ENCODE measurements around the gene GIMAP2.

The GIMAP2 gene

DNA sequence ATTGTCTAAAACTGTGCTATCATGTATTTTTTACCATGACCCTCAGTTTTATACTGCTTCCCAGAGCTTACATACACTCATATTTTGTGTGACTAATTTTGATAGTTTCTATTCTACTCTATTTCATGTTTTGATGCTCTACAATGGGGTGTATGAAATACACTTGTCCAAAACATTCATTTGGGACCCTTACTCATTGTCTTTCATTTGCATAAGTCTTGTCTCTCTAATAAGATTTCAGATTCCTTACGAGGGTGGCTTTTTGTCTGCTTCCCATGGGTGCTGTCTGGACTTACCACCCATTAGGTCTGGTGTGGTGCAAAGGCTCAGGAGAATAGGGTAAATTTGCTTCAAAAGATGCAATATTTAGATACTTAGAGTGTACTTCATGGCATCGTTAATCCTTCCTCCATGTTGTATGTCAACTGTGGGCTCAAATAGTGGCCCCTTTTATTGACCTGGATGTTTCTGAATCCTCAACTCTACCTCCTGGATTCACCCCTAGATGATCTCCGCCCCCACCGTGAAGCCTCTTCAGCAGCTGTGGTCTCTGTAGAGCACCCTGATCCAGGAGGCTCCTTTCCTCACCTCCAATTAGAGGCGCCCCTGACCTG lies 48.1 kb downstream of the GIMAP2 start:
- DNase-seq (ENCODE audit: low spot score): no peak

DNA sequence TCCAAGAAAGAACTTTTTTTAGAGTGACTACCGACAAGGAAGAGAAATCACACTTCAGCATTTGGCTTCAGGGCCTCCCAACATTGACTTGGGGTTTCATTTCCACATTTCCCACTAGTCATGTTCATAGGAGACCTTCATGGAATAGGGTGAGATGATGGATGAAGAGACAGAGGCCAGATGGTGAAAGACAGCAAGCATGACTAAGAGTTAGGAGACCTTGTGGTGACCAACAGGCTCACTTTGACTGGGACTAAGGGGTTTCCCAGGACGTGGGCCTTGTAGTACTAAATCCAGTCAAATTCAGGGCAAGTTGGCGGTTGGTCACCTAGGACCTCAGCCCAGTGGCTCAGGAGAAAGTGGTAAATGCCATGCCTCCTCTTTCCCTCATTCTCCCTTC lies 48.7 kb downstream of the GIMAP2 start:
- DNase-seq (ENCODE audit: low spot score): no peak

DNA sequence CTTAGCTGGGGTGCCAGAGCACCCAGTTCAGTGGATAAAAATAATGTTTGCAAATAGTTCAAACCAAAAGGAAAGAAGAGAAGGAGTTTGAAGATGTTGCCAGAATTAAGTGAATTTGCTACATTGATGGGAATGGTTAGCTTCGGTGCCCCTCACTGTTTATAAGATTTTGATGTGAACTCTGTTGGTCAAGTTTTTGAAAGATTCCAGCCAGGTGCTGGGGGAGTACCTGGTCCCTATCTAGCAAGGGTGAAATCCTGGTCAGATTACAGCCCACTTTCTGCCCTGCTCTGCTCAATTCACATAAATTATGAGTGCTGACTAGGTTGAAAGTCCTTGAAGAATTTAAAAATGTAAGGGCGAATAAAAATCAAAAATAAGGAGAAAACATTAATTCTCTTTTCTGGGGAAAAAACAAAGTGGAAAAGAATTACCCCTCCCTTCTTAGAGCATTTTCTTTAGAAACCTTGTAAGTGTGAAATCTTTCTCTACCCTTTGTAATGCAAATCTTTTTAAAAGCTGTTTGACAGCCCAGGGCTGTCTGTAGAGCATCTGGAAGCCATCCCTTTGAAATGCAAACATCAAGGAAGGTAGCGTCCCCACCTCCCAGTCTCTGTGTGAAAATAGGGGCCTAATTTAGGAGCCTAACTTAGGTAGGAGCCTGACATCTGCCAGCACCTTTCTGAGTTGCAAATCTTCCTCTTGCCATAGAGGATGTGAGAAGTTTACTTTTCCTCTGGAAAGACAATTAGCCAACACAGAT lies 50.3 kb downstream of the GIMAP2 start:
- no peak for DNase-seq (ENCODE audit: low spot score)

DNA sequence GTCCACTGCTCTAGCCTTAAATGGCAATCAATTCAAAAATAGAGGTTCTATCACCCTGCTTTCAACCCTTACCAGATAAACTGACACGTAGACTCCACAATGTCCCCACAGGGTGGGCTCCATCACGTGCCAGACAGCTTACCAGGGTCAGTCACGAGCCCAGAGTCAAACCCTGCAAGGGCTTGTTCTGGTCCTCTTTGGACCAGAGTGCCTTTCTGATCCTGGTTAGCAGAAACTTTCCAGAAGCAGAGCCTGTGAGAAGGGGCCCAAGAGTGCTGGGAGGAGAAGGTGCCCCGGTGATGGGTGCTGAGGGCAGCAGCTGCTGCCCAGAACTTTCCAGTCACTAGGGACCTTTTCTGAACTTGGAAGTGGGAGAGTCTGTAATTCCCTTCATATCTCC lies 51.4 kb downstream of the GIMAP2 start:
- no peak for DNase-seq (ENCODE audit: low spot score)

DNA sequence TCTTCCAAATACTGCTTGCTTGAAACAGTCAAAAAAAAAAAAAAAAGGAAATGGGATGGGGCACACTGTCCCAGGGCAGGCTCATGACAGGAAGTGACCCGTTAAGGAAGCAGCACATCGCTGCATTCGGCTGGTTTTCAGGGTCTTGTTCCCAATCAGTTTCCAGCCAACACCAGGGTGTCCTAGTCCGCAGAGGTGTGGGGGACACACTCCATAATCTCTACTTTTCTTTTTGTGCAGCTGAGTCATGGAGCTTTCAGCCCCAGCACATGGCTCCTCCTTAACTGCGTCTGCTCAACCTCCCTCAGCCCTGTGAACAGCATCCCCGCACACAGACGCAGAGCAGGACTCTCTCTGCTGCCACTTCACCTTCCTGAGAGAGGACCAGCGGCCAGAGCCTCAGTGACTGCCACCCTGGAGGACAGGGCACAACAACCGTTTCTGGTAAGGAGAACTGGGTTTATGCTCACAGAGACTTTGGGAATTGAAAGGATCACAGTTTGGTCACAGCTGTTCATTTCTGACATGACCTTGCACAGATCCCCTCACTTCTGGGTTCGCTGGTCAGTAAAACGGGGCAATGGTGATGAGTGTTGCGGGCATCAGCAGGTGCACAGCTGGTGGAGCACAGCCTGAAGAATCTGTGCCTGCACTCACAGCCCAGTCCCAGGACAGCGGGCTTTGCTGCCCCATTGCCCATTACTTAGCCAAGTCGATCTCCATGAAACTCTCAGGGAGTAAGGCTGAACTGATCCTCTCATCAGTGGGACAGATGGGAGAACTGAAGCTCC lies 52.0 kb downstream of the GIMAP2 start, which contains the start of gene GIMAP5:
GIMAP5 (plus strand) TSS at position 154 of the 791 bp plus-strand sequence. CDS start 3,467 bp downstream, outside the sequence.
- DNase-seq (ENCODE audit: low spot score): no peak

DNA sequence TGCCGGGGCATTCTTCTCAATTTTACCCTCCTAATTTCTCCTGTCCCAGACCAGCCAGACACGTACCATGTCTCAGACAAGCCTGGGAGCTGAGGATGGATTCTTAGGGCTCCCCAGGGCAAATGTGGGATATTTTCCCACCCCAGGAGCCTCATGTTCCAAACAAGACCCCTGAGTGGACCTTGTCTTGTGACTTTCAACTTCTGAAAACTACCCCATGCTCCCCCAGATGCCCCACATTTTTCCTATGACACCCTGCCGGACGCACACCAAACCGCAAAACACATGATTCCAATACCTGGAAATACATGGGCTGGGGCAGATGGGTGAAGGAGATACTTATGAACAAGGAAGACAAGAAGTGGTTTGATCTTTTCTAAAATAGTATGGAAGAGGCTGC lies 52.6 kb downstream of the GIMAP2 start:
- DNase-seq (ENCODE audit: low spot score): no peak

DNA sequence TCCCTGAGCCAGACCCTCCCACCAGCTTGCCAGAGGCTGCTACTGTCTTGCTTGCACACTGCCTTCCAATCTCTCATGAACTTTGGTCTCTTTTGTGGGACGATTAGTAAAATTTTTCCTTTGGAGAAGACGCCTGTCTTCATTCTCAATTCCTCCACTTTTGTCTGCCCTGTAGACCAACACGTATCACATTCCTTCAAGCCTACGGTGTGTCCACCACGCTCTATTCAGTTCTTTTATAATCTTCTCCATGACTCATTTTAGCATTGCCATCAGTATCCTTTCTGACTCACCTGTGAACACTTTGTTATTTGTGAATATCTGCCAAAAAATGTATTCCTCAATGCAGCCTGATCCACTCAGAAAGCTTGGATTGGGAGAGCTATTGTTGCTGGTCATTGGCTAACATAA lies 53.1 kb downstream of the GIMAP2 start:
- DNase-seq (ENCODE audit: low spot score): no peak

DNA sequence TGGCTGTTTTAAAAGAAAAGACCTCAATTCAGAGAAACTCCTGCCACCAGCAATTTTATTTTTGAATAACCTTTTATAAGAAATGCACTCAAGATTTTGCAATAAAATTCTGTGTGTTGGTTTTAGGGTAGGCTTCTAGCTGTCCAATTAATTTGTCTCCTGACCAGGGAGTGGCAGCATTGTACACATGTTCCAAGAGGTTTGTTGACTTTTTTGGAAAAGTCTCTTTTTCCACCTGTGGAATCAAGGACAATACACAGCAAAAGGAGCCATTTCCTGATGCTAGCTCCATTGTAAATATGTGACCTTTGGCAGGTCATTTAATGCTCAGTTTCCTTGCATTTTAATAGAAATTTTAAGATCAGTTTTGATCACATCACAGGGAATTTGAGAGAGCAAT lies 53.5 kb downstream of the GIMAP2 start:
- DNase-seq (ENCODE audit: low spot score): no peak

DNA sequence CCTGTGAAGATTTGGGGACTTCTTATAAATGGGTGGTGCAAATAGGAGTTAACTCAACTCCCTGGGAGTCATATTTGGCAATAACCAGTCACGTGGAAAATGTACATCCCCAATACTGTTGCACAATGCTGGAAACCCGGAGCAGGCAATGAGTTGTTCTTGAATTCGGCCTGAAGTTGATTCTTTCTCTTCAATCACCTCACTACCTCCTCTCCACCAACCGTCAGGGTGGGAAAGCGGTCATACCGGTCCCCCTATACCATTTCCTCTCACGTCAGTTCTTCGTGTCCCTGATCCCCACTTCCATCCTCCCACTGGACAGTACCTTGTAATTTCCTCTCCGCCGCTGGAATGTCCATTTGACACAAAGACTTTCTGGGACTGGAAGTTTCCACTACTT lies 54.5 kb downstream of the GIMAP2 start:
- DNase-seq (ENCODE audit: low spot score): no peak

DNA sequence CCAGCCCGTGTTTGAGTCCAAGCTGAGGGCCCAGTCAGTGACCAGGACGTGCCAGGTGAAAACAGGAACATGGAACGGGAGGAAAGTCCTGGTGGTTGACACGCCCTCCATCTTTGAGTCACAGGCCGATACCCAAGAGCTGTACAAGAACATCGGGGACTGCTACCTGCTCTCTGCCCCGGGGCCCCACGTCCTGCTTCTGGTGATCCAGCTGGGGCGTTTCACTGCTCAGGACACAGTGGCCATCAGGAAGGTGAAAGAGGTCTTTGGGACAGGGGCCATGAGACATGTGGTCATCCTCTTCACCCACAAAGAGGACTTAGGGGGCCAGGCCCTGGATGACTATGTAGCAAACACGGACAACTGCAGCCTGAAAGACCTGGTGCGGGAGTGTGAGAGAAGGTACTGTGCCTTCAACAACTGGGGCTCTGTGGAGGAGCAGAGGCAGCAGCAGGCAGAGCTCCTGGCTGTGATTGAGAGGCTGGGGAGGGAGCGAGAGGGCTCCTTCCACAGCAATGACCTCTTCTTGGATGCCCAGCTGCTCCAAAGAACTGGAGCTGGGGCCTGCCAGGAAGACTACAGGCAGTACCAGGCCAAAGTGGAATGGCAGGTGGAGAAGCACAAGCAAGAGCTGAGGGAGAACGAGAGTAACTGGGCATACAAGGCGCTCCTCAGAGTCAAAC lies 56.9 kb downstream of the GIMAP2 start:
- no peak for DNase-seq (ENCODE audit: low spot score)
